Islet of Langerhans (tissue), 1 donor: ENCODE results near the gene MCOLN1.
"Not testable (repeated sequence)": the region's sequence is repeated elsewhere in the genome, so short reads cannot be mapped to it uniquely, and the experiment has no call there.

Source experiments
- FAIRE-seq: peaks from one replicate; lab custom pipeline; 2011; peaks lifted over from hg19 to GRCh38; lab: Jason Lieb, UNC

The MCOLN1 gene

DNA sequence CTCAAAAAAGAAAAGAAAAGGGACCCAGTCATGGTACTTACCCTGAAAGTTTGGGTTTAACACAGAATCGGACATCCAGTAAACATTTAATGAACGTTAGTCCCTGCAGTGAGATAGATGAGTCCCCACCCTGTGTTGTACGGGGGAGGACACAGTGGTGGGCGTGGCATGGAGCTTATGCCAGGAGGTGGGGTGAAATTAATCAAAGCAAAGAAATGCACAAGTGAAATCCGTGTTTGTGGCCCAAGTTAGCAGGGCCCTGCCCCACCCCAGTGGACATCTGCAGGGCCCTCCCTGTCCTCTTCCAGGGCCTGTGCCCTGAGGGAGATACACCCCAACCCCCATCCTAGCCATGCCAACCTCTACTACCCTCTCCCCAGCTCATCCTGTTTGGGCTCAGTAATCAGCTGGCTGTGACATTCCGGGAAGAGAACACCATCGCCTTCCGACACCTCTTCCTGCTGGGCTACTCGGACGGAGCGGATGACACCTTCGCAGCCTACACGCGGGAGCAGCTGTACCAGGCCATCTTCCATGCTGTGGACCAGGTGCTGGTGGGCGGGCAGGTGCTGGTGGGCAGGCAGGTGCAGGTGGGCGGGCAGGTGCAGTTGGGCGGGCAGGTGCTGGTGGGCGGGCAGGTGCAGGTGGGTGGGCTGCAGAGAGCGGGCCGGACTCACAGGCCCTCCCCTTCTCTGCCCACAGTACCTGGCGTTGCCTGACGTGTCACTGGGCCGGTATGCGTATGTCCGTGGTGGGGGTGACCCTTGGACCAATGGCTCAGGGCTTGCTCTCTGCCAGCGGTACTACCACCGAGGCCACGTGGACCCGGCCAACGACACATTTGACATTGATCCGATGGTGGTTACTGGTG lies 3.9 kb downstream of the MCOLN1 start:
- FAIRE-seq: no peak

DNA sequence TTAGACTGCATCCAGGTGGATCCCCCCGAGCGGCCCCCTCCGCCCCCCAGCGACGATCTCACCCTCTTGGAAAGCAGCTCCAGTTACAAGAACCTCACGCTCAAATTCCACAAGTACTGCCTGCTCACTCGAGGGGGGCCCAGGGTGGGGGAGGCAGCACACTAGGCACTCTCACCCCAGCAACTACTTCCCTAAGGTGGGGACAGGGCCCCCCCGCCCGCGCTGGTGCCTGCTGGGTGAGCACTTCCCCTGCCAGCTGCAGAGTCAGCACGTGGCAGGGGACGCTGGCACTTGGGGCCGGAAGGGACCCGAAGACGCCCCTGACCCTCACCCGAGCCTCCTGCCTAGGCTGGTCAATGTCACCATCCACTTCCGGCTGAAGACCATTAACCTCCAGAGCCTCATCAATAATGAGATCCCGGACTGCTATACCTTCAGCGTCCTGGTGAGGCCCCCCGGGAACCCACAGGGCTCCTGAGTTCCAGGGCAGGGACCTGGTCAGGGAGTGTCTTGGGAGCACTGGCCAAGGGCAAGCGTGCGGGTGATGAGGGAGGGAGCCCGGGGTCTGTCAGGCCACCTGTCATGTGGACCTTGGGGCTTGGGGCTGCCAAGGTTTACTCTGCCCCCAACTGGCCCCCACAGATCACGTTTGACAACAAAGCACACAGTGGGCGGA lies 5.2 kb downstream of the MCOLN1 start:
- no peak for FAIRE-seq

DNA sequence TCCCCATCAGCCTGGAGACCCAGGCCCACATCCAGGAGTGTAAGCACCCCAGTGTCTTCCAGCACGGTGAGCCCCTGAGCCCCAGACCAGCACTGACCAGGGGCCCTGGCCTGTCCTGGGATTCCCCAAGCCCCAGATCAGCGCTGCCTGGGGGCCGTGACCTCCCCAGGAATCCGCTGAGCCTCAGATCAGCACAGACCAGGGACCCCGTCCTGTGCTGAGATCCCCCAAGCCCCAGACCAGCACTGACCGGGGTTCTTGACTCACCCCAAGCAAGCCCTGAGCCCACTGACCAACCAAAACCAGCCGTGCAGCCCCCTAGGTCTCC lies 5.7 kb downstream of the MCOLN1 start:
- no peak for FAIRE-seq

DNA sequence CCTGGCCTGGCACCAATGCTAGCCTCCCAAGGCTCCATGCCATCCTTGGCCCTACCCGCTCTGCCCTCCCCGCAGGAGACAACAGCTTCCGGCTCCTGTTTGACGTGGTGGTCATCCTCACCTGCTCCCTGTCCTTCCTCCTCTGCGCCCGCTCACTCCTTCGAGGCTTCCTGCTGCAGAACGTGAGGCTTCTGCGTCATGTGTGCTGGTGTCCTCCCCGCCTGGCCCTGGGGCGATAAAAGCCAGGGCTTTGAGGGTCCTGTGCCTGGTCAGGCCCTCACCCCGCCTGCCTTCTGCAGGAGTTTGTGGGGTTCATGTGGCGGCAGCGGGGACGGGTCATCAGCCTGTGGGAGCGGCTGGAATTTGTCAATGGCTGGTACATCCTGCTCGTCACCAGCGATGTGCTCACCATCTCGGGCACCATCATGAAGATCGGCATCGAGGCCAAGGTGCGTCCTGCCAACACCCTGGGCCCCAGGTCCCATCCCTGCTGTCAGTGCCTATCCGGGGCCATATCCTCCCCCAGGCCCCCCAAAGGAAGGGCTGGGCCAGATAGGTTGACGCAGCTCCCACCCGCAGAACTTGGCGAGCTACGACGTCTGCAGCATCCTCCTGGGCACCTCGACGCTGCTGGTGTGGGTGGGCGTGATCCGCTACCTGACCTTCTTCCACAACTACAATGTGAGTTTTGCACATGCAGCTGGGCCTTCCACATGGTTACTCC lies 6.3 kb downstream of the MCOLN1 start:
- no peak for FAIRE-seq

GRCh38 chr19:7529246-7529600 lies 6.8 kb downstream of the MCOLN1 start:
- FAIRE-seq: no peak

GRCh38 chr19:7529610-7530490 lies 7.4 kb downstream of the MCOLN1 start:
- FAIRE-seq: no peak

DNA sequence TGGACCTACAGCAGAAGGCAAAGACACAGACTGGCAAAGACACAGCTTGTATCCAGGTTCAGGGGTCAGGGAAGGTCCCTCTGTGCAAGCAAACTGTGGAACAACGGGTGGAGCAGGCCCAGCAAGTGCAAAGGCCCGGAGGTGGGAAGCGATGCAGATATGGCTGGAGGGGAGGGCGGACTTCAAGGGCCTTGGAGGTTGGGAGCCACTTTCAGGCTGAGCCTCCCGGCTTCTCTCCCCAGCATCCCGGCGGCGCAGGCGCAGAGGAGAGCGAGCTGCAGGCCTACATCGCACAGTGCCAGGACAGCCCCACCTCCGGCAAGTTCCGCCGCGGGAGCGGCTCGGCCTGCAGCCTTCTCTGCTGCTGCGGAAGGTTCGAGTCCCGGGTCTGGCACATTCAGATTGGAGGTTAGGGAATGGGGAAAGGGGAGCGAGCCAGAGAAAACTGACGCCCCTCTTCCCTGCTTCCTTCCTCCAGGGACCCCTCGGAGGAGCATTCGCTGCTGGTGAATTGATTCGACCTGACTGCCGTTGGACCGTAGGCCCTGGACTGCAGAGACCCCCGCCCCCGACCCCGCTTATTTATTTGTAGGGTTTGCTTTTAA lies 11.0 kb downstream of the MCOLN1 start:
- FAIRE-seq: no peak

GRCh38 chr19:7533925-7534480 lies 11.6 kb downstream of the MCOLN1 start:
- FAIRE-seq: no peak

GRCh38 chr19:7534531-7535046 lies 12.2 kb downstream of the MCOLN1 start:
- FAIRE-seq: no peak

DNA sequence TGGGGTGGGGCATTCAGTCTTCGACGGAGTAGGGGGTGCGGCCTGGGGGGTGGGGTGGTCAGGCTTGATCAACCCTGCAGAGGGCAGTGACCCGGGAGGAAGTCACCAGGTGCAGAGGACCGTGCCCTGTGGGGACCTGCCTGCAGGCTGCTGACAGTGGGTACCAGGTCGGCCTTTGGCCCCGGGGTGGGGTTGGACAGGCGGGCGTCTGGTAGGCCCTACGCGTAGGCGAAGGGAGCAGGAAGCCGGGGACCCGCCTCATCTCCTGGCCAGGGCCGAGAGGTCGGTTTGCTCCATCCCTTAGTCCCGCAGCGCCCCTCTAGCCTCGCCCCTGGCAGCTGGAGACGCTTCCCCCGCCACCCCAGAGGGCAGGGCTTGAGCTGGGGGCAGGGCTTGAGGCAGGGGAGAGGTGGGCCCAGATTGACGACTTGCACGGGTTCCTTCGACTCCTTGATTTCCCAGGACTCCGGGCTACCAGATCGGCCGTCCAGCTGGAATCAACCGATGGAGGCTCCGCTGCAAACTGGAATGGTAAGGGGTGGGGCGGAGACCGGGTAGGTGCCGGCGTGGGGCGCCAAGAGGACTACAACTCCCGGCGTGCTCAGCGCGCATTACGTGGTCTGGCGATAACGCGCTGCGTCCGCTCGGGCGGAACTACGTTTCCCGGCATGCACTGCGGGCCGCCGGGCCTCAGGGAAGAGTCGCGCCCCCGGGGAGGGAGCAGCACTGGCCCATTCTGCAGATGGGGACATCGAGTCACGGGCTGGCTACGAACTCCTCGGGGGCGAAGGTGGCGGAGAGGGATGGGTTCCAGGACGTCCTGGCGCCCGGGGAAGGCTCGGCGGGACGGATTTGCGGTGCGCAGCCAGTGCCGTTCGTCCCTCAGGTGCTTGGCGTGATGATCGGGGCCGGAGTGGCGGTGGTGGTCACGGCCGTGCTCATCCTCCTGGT lies 12.9 kb downstream of the MCOLN1 start, which contains the start of gene PNPLA6:
TSS of gene PNPLA6 (plus strand) at position 671 of the 951 bp plus-strand sequence. CDS start at position 743, 72 bp downstream.
- FAIRE-seq: no peak

DNA sequence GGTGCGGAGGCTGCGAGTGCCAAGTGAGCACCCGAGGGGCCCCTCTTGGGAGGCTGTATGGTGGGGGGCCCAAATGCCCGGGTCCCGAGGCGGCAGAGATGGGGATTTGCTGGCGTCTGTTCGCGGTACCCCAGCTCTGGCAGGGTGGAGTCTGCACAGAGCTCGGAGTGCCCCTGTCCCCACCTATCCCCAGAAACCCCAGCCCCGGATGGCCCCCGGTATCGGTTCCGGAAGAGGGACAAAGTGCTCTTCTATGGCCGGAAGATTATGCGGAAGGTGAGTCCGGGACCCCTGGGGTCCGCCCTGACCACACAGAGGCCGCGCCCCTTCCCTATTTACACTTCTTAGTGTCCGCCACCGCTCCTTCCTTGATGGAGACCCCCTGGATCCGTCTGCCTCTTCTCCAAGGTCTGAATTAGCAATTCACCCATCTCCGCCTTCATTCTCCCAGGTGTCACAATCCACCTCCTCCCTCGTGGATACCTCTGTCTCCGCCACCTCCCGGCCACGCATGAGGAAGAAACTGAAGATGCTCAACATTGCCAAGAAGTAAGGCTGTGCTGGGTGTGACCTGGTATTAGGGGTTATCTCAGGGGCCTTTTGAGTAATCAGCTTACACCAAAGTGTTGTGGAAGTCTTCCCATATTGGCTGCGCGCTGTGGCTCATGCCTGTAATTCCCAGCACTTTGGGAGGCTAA lies 13.7 kb downstream of the MCOLN1 start:
- FAIRE-seq: no peak

GRCh38 chr19:7538990-7539389 lies 16.6 kb downstream of the MCOLN1 start:
- not testable (repeated sequence) for FAIRE-seq

DNA sequence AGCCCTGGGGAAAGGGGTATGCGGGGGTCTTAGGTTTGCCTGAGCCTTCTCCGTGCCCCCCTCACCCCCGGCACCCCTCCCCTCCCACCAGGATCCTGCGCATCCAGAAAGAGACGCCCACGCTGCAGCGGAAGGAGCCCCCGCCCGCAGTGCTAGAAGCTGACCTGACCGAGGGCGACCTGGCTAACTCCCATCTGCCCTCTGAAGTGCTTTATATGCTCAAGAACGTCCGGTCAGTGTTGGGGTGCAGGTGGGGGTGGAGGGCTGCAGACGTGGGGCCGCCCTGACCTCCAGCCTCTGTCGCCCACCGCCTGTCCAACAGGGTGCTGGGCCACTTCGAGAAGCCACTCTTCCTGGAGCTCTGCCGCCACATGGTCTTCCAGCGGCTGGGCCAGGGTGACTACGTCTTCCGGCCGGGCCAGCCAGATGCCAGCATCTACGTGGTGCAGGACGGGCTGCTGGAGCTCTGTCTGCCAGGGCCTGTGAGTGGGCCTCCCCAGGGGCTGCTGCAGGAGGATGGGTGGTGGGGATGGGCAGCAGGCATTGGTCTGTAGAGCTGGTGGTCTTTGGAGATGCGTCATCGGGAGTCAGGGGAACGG lies 17.5 kb downstream of the MCOLN1 start:
- FAIRE-seq: no peak

DNA sequence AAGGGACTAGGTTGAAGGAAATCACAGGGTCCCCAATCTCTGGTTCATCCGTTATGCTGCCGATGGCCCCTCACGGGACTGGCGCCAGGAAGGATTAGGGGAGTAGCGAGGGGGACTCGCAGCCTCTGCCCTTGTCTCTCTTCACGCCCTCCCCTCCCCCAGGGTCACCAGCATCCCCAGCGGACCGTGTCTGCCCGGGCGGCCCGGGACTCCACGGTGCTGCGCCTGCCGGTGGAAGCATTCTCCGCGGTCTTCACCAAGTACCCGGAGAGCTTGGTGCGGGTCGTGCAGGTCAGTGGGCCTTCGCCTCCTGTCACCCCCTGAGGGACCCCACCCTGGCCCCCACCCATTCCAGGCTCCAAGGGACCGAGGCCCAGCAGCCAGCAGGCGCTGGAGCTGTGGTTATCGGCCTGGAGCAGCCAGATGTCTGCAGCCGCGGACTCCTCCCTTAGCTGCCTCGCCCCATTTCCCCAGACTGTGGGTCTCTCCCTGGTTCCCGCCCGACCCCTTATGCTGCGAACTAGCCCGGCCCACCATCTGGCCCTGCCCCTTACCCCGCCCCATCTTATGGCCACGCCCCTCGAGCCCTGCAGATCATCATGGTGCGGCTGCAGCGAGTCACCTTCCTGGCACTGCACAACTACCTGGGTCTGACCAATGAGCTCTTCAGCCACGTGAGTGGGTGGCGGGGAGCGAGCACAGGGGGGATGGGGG lies 18.5 kb downstream of the MCOLN1 start:
- FAIRE-seq: no peak

DNA sequence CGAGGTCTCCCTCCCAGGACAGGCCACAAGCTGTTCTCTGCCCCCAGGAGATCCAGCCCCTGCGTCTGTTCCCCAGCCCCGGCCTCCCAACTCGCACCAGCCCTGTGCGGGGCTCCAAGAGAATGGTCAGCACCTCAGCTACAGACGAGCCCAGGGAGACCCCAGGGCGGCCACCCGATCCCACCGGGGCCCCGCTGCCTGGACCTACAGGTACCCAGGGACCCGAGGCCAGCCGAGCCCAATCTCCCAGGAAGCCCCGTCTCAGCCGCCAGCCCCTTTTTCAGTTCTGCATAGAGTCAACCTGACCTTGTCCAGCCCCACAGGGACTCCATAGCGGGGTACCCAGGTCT lies 19.0 kb downstream of the MCOLN1 start:
- FAIRE-seq: no peak

GRCh38 chr19:7541828-7542443 lies 19.5 kb downstream of the MCOLN1 start:
- no peak for FAIRE-seq

DNA sequence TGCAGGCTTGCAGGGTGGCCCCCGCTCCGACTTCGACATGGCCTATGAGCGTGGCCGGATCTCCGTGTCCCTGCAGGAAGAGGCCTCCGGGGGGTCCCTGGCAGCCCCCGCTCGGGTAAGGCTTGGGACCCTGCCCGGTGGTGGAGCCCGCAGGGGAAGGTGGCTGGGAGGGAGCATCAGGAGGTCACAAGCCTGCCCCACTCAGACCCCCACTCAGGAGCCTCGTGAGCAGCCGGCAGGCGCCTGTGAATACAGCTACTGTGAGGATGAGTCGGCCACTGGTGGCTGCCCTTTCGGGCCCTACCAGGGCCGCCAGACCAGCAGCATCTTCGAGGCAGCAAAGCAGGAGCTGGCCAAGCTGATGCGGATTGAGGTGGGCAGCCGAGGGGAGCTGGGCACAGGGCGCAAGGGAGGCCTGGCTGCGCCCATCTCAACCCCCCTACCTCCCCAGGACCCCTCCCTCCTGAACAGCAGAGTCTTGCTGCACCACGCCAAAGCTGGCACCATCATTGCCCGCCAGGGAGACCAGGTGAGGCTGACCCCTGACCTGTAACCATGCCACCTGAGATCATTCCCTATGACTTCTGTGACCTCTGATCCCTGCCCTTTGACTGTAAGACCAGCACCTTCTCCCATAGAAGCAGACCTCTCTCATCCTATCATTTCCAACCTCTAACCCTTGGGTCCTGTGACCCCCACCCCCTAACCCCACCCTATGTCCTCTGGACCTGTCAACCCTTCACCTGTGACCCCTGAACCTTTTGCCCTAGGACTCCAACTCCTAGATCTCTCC lies 20.3 kb downstream of the MCOLN1 start:
- no peak for FAIRE-seq
